WTC11 (cell line): ENCODE results near the gene RIBC2. TPM values are rescaled to one million over a fixed set of nuclear protein-coding genes. Genes with fewer than 3 reads are reported as not detected.

Source experiments
- ATAC-seq: fragments of 200-7000 bp; cut with Tn5 transposase; 2 replicates; pipeline ENCODE4 v1.10.0; 2021; ENCODE audit warnings: mild to moderate bottlenecking, moderate library complexity
- CTCF ChIA-PET: fragments of 300-600 bp; sonication (Branson Sonifier 250); formaldehyde crosslinking; loops from one replicate; lab custom pipeline; 2021; ENCODE audit warnings: antibody characterized with exemption; lab: Charles Lee
- POLR2A ChIA-PET: fragments of 350-600 bp; sonication (Branson Sonifier 250); formaldehyde crosslinking; loops from one replicate; lab custom pipeline; 2021; ENCODE audit warnings: antibody characterized with exemption; lab: Charles Lee
- DNase-seq: peaks from one replicate; pipeline ENCODE4 v3.0.0; 2021; ENCODE audit warnings: low spot score
- H3K27ac Mint-ChIP-seq: 2 replicates; pipeline ENCODE4 v1.8.0; 2021; ENCODE audit warnings: mixed read lengths
- H3K27me3 Mint-ChIP-seq: 2 replicates; pipeline ENCODE4 v1.8.0; 2021; ENCODE audit warnings: low read depth, mild to moderate bottlenecking, moderate library complexity, mixed read lengths
- H3K36me3 Mint-ChIP-seq: 2 replicates; pipeline ENCODE4 v1.8.0; 2021; ENCODE audit warnings: mixed read lengths
- H3K4me1 Mint-ChIP-seq: 2 replicates; pipeline ENCODE4 v1.8.0; 2022; ENCODE audit warnings: mixed read lengths
- H3K4me3 Mint-ChIP-seq: 2 replicates; pipeline ENCODE4 v1.8.0; 2021; ENCODE audit warnings: mild to moderate bottlenecking, moderate library complexity, mixed read lengths
- H3K9me3 Mint-ChIP-seq: 2 replicates; pipeline ENCODE4 v1.8.0; 2021; ENCODE audit warnings: mixed read lengths
- EMX1 ChIP-seq: fragments of 250-450 bp; sonication (Bioruptor Pico); IDR thresholded peaks from 2 replicates; pipeline ENCODE4 v1.8.0; 2021; ENCODE audit warnings: mild to moderate bottlenecking
- FOXJ3 ChIP-seq: sonication (generic); formaldehyde crosslinking; IDR thresholded peaks from 2 replicates; pipeline ENCODE4 v1.9.0; 2021; ENCODE audit warnings: missing genetic modification reagents, mild to moderate bottlenecking, borderline replicate concordance
- FOXP4 ChIP-seq: sonication (generic); formaldehyde crosslinking; IDR thresholded peaks from 2 replicates; pipeline ENCODE4 v1.8.0; 2022; ENCODE audit warnings: mild to moderate bottlenecking, missing genetic modification reagents
- GABPB1 ChIP-seq: sonication (generic); formaldehyde crosslinking; IDR thresholded peaks from 2 replicates; pipeline ENCODE4 v1.8.1; 2023; ENCODE audit warnings: mild to moderate bottlenecking, missing genetic modification reagents
- GRHL2 ChIP-seq: fragments of 250-450 bp; sonication (Bioruptor Pico); IDR thresholded peaks from 2 replicates; pipeline ENCODE4 v1.8.0; 2022; ENCODE audit warnings: mild to moderate bottlenecking, moderate library complexity; ENCODE audit not compliant: insufficient replicate concordance, severe bottlenecking
- JAZF1 ChIP-seq: fragments of 250-450 bp; sonication (Bioruptor Pico); IDR thresholded peaks from 2 replicates; pipeline ENCODE4 v1.9.0; 2021; ENCODE audit warnings: moderate library complexity, mild to moderate bottlenecking, inconsistent platforms
- NFATC4 ChIP-seq: fragments of 250-450 bp; sonication (Bioruptor Pico); IDR thresholded peaks from 2 replicates; pipeline ENCODE4 v1.9.0; 2021; ENCODE audit warnings: mild to moderate bottlenecking
- PRRX2 ChIP-seq: fragments of 250-450 bp; sonication (Bioruptor Pico); IDR thresholded peaks from 2 replicates; pipeline ENCODE4 v1.8.0; 2021; ENCODE audit warnings: mild to moderate bottlenecking
- RORB ChIP-seq: fragments of 250-450 bp; sonication (Bioruptor Pico); IDR thresholded peaks from 2 replicates; pipeline ENCODE4 v1.9.0; 2021; ENCODE audit warnings: mild to moderate bottlenecking
- SOX15 ChIP-seq: fragments of 250-450 bp; sonication (Bioruptor Pico); IDR thresholded peaks from 2 replicates; pipeline ENCODE4 v1.9.0; 2021; ENCODE audit warnings: mild to moderate bottlenecking
- SP1 ChIP-seq: sonication (generic); formaldehyde crosslinking; conservative IDR thresholded peaks from 2 replicates; pipeline ENCODE4 v1.8.1; 2022; ENCODE audit warnings: missing genetic modification reagents
- STAT6 ChIP-seq: sonication (generic); formaldehyde crosslinking; conservative IDR thresholded peaks from 2 replicates; pipeline ENCODE4 v1.8.1; 2023; ENCODE audit warnings: mild to moderate bottlenecking, low read depth, missing genetic modification reagents, moderate library complexity
- TCF7 ChIP-seq: sonication (generic); formaldehyde crosslinking; IDR thresholded peaks from 2 replicates; pipeline ENCODE4 v1.8.0; 2022; ENCODE audit warnings: mild to moderate bottlenecking, low read depth, missing genetic modification reagents, moderate library complexity
- TP53 ChIP-seq: sonication (generic); formaldehyde crosslinking; IDR thresholded peaks from 2 replicates; pipeline ENCODE4 v1.8.1; 2023; ENCODE audit warnings: mild to moderate bottlenecking, missing genetic modification reagents
- ZNF263 ChIP-seq: sonication (generic); formaldehyde crosslinking; IDR thresholded peaks from 2 replicates; pipeline ENCODE4 v1.8.1; 2022; ENCODE audit warnings: low read depth, mild to moderate bottlenecking, moderate library complexity, missing genetic modification reagents
- ZNF423 ChIP-seq: fragments of 250-450 bp; sonication (Bioruptor Pico); IDR thresholded peaks from 2 replicates; pipeline ENCODE4 v2.1.2; 2022; ENCODE audit warnings: mild to moderate bottlenecking, moderate library complexity
- total RNA-seq: library from RNA; stranded (reverse); gene quantifications from 3 replicates; pipeline ENCODE4 v1.2.3, GENCODE V29; 2021
- TF ChIP-seq, protein P1 (sequence below): fragments of 200-600 bp; IDR thresholded peaks from 2 replicates; pipeline ENCODE4 v1.8.0; 2022; ENCODE audit warnings: antibody characterized with exemption
- TF ChIP-seq, protein P2 (sequence below): fragments of 250-450 bp; sonication (Bioruptor Pico); conservative IDR thresholded peaks from 2 replicates; pipeline ENCODE4 v1.9.0; 2021; ENCODE audit warnings: mild to moderate bottlenecking

The RIBC2 gene
- total RNA-seq, 1 experiment from 2014 or later: 2.4 TPM

DNA sequence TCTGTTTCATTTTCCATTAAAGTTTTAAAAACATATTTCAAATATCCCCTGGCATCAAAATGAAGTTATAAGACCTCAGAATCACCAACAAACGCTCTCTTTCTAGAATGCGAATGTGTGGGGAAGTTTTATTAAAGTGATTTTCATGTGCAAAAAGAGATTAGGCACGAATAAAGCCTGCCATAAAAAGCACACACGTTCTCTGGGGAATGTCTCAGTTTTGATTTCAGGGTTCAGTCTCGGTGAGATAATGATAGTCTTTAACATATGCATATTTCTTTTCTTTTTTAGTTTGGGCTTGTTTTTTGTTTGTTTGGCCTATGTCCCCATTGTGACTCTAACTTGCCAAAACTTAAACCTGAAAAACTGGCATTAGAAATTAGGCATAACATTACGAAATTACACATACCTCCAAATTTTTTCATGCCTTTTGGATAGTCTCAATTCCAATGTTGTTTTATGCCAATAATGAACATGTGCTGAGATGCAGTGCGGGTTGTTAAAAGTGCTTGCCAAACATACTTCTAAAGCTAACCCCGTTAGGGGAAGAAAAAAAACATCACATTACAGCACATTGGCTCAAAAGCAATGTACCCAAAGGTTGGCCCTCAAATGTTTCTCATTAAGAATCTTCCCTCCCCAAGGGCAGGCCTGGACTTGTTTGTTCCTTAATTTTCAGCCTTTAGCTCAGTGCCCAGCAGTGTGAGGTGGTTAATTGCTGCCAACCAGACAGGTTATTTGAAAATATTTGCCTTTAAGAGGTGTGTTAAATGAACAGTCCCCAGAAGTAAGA is 56.0 kb downstream of the RIBC2 start:
- H3K27ac Mint-ChIP-seq: 0 out of 2 replicates have a peak overlapping the region, but pooled peaks have one; percentile 14
- H3K4me3 Mint-ChIP-seq: no peak overlapping the region
- DNase-seq (no peak), ATAC-seq (no peak)
- ChIA-PET CTCF (interaction anchor here (0.9 to 1.5 kb wide), 4 partner anchors 8 to 260 kb away, joined by 4 to 5 read pairs (median 4); no protein-coding TSS in a partner anchor), POLR2A (interaction anchor here (0.5 kb wide), 1 partner anchor 26 kb away, joined by 7 read pairs; no protein-coding TSS in a partner anchor)
- peaks cover 19% of the 10 kb centered on the region for H3K9me3 Mint-ChIP-seq
- TF ChIP-seq SOX15: no peak
- no peak for TF ChIP-seq FOXP4 (CRISPR knock-in tag)
- no peak for TF ChIP-seq EMX1 (CRISPR knock-in tag)
- no peak for TF ChIP-seq ZNF263 (CRISPR knock-in tag)
- TF ChIP-seq RORB (CRISPR knock-in tag): no peak
- TF ChIP-seq STAT6 (CRISPR knock-in tag): no peak
- no peak for TF ChIP-seq GABPB1 (CRISPR knock-in tag)
- TF ChIP-seq, protein P1, sequence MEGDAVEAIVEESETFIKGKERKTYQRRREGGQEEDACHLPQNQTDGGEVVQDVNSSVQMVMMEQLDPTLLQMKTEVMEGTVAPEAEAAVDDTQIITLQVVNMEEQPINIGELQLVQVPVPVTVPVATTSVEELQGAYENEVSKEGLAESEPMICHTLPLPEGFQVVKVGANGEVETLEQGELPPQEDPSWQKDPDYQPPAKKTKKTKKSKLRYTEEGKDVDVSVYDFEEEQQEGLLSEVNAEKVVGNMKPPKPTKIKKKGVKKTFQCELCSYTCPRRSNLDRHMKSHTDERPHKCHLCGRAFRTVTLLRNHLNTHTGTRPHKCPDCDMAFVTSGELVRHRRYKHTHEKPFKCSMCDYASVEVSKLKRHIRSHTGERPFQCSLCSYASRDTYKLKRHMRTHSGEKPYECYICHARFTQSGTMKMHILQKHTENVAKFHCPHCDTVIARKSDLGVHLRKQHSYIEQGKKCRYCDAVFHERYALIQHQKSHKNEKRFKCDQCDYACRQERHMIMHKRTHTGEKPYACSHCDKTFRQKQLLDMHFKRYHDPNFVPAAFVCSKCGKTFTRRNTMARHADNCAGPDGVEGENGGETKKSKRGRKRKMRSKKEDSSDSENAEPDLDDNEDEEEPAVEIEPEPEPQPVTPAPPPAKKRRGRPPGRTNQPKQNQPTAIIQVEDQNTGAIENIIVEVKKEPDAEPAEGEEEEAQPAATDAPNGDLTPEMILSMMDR: no peak
- no peak for TF ChIP-seq TP53 (CRISPR knock-in tag)
- TF ChIP-seq SP1: no peak
- no peak for TF ChIP-seq PRRX2 (CRISPR knock-in tag)
- TF ChIP-seq GRHL2 (CRISPR knock-in tag): no peak
- TF ChIP-seq, protein P2, sequence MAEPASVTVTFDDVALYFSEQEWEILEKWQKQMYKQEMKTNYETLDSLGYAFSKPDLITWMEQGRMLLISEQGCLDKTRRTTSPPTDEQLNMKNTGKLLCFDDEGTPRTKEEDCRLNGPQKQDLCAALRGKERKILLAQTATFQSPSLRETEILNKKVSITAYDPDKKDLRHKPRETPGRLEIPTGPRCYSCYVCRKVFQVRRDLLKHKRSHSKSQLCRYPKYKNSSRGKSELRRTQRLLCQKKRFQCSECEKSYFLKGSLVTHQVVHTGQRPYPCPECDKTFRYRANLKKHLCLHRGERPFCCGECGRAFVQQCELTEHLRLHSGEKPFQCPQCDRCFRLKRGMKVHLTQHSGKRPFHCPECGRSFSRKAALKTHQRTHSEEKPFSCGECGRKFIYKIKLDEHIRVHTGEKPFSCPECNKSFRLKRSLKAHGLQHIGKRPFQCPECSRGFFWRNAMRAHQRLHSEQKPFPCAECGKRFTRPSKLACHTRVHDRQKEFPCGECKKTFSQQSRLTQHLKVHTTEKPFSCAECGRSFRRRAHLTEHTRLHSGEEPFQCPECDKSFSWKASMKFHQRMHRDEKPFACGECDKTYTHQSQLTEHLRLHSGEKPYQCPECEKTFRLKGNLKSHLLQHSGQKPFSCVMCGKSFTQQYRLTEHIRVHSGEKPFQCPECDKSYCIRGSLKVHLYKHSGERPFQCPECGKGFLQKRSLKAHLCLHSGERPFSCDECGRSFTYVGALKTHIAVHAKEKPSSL (CRISPR knock-in tag): no peak
- H3K36me3 Mint-ChIP-seq: peaks cover 17% of the 10 kb centered on the region
- peaks cover 39% of the 10 kb centered on the region for H3K4me1 Mint-ChIP-seq
- H3K27me3 Mint-ChIP-seq: peaks cover 5% of the 10 kb centered on the region; the same call in 1 of the 2 replicates

- H3K4me1 Mint-ChIP-seq: peaks cover 39% of the 10 kb centered on the region
- DNase-seq (no peak), ATAC-seq (0 out of 2 replicates have a peak, but pooled peaks have one; percentile 28)
- ChIA-PET CTCF (interaction anchor here (1.0 to 1.5 kb wide), 7 partner anchors 8 to 106 kb away, joined by 3 to 10 read pairs (median 4); no protein-coding TSS in a partner anchor), POLR2A (no interaction called here)
- no peak overlapping the region for H3K4me3 Mint-ChIP-seq
- H3K36me3 Mint-ChIP-seq: peaks cover 14% of the 10 kb centered on the region
- H3K9me3 Mint-ChIP-seq: peaks cover 15% of the 10 kb centered on the region
- peaks cover 5% of the 10 kb centered on the region; the same call in 1 of the 2 replicates for H3K27me3 Mint-ChIP-seq
- H3K27ac Mint-ChIP-seq: no peak overlapping the region
- TF ChIP-seq NFATC4 (CRISPR knock-in tag) (no peak), TCF7 (no peak), ZNF423 (CRISPR knock-in tag) (no peak), FOXJ3 (no peak), JAZF1 (CRISPR knock-in tag) (no peak), SOX15 (no peak)
- TF ChIP-seq, all 79 proteins: peak for 0
These were observed 57.4 kb downstream of the RIBC2 start for GRCh38 chr22:45470871-45471270.
